ENCODE measurements around the gene MAPK11.

Gene MAPK11

DNA sequence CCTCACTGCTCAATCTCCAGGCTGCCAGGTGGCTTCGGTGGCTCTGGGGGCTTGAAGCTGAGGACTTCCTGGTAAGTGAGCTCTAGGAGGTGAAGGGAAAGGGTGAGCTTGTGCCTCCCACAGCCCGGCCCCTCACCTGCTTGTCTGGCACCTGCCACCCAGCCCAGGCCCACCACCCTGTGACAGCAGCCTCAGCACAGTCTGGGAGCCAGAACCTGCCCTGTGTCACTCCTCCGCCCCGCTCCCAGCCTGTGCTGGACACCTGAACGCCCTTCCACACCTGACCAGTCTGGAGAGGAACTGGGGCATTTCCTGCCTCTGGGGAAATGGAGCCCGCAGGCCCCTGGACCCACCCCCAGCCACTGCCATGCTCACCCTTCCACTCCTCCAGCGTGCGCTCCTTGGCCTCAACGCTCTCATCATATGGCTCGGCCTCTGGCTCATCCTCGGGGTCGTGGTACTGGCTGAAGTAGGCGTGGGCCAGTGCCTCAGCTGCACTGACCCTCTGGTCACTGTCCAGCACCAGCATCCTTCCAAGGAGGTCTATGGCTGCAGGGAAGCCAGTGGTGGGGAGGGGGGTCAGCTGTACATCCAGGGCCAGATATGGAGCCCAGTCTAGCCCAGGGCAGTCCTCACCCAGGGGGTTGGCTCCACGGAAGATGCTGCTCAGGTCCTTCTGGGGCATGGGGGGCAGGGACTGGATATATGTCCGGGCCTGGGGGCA, 5.1 kb downstream of the MAPK11 start:
- POLR2A ChIA-PET, result no interaction called here
- CTCF ChIA-PET, result interaction anchor here (1.1 to 7.9 kb wide), 3 partner anchors 11 to 77 kb away, joined by 3 to 64 read pairs (median 40); partner anchors contain the start of gene HDAC10
- TF ChIP-seq, protein P1, sequence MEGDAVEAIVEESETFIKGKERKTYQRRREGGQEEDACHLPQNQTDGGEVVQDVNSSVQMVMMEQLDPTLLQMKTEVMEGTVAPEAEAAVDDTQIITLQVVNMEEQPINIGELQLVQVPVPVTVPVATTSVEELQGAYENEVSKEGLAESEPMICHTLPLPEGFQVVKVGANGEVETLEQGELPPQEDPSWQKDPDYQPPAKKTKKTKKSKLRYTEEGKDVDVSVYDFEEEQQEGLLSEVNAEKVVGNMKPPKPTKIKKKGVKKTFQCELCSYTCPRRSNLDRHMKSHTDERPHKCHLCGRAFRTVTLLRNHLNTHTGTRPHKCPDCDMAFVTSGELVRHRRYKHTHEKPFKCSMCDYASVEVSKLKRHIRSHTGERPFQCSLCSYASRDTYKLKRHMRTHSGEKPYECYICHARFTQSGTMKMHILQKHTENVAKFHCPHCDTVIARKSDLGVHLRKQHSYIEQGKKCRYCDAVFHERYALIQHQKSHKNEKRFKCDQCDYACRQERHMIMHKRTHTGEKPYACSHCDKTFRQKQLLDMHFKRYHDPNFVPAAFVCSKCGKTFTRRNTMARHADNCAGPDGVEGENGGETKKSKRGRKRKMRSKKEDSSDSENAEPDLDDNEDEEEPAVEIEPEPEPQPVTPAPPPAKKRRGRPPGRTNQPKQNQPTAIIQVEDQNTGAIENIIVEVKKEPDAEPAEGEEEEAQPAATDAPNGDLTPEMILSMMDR (IDR thresholded peaks at IDR 0.05; ENCODE audit: control extremely low read depth, extremely low read depth, low read depth, missing control alignments), result no peak
- no peak for DNase-seq (ENCODE audit: extremely low spot score)

DNA sequence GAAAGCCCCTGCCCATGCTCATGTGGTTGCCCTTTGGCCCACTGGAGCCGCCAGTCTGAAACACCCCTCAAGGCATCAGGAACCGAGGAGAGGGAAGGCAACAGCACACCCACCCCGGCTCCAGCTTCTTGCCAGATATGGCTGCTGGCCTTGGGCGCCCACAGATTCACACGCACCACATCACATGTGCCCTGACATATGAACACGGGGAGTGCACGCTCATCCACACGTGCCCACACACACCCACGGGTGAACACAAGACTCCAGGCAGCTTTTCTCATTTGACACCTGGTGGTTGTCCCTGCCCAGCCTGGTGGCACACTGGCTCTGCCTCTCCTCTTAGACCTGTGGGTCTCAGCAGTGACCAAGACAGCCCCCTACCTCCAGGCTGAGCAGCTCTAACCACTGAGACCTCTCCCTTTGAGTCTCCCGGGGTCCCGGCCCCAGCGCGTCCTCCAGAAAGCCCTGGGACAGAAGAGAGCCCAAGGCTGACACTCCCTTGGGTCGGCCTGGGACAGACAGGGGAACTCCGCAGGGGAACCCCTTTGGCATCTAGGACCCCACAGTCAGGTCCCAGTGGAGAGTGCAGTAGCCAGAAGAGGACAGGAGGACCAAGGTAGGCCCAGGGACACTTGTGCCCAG, 6.0 kb downstream of the MAPK11 start:
- TF ChIP-seq, protein P1 (IDR thresholded peaks at IDR 0.05; ENCODE audit: control extremely low read depth, extremely low read depth, low read depth, missing control alignments), result no peak
- ChIA-PET POLR2A (no interaction called here), CTCF (interaction anchor here (0.9 to 7.9 kb wide), 5 partner anchors 11 to 78 kb away, joined by 3 to 64 read pairs (median 8); partner anchors contain the start of gene HDAC10)
- DNase-seq (ENCODE audit: extremely low spot score), result no peak

DNA sequence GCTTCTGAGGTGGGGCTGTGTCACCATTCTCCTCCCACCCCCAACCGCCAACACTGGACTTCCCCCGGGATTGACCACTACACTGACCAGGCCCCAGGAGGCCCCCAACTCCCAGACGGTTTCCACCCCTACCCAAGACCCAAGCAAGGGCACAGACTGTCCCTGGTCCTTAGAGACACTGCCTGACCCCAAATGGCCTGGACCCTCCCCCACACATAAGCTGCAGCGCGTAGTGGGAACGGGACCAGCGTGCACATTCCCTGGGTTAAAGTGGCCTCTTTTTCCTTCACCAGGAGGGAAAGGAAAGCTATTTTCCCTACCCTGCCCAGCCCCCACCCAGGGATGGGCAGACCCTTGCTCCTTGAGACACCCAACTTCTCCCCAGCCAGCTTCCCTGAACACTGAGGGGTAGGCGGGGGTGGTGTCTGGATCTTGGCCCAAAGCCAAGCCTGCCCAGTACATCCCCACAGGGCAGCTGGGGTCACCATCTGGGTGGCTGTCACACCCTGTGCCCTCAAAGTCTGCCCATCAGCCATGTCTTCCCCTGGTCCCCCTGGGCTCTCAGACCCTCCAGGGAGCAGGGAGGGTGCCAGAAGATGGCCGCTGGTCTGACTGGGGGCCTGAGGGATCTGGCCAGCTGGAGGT, 7.1 kb downstream of the MAPK11 start:
- DNase-seq (ENCODE audit: extremely low spot score), result no peak
- ChIA-PET CTCF (interaction anchor here (0.8 to 7.9 kb wide), 5 partner anchors 10 to 358 kb away, joined by 3 to 64 read pairs (median 8); partner anchors contain the start of gene HDAC10), POLR2A (no interaction called here)

DNA sequence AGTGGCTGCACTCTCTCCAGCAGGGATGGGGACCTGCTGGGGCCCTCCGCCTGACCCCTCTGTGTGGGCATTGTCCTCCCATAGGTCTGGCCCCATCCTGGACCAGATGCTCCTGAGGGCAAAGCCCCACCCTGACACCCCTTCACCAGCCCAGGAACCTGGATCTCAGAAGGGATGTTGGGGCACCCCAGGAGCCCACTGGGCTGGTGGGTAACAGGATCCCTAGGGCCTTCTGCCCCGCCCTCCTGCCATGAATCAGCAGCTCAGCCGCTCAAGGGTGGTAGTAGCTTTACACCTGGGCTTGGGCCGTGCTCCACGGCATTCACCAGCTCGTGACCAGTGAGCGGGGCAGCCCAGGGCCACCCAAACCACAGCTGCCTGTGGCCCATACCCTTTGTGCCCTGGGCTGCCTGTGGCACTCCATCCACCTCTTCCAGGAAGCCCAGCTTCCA, 7.7 kb downstream of the MAPK11 start:
- ChIA-PET CTCF (interaction anchor here (1.1 to 7.9 kb wide), 4 partner anchors 9 to 79 kb away, joined by 3 to 64 read pairs (median 24); partner anchors contain the start of gene HDAC10), POLR2A (no interaction called here)
- TF ChIP-seq, protein P1 (IDR thresholded peaks at IDR 0.05; ENCODE audit: control extremely low read depth, extremely low read depth, low read depth, missing control alignments), result no peak
- DNase-seq (ENCODE audit: extremely low spot score), result no peak

More for the DNA sequence above, 7.1 kb downstream of the MAPK11 start:
- TF ChIP-seq, protein P1 (IDR thresholded peaks at IDR 0.05; ENCODE audit: control extremely low read depth, extremely low read depth, low read depth, missing control alignments), result no peak

DNA sequence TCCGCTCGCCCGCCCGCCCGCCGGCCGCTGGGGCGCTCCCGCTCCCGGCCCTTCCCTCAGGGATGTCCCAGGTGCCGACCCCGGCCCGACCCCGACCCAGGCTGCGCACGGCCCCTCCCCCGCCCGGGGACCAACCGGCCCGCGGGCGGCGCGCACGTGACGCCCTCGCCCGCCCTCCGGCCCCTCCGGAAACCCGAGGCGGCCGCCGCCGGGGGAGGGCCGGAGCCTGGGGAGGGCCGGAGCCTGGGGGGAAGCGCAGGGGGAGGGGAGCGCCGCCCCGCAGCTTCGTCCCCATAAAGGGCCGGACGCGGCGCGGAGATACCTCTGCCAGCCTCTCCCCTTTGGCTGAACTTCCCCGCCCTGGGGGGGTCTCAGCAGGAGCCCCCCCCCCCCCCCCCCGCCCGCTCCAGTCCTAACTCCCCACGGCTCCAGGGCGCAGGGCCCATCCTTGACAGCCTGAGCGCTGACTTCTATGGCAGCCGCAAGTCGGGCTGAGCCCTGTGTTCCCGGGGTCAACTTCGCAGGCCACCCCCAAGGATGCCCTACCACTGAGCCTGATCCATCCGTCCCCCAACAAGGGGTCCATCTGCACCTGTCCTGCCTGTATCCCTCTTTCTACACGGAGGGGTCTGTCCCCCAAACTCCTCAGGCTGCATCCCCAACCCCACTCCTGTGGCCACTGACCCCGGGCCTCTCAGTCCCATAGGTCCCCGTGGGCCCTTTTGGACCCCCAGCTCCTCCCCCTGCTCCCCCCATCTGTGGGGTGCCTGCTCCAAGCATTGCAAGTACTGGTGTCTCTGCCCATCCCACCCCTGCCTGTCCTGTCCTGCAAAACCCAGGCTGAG, 8.3 kb downstream of the MAPK11 start, which contains the start of gene MAPK12:
Gene MAPK12 (minus strand): TSS at position 69 of the 845 bp plus-strand sequence. CDS start 174 bp downstream, outside the sequence.
- peak; percentile 83 for DNase-seq (ENCODE audit: extremely low spot score)
- POLR2A ChIA-PET, result interaction anchor here (0.5 kb wide), 1 partner anchor 236 kb away, joined by 3 read pairs; no protein-coding TSS in a partner anchor
- CTCF ChIA-PET, result interaction anchor here (1.1 to 7.9 kb wide), 6 partner anchors 9 to 80 kb away, joined by 3 to 64 read pairs (median 6); partner anchors contain the start of gene HDAC10
- TF ChIP-seq, protein P1 (IDR thresholded peaks at IDR 0.05; ENCODE audit: control extremely low read depth, extremely low read depth, low read depth, missing control alignments), result no peak

Measured in GM10248 (cell line).